A673 (cell line): ENCODE measurements around the gene ZEB1. TPM values are rescaled to one million over a fixed set of nuclear protein-coding genes. Genes with fewer than 3 reads are reported as not detected.

ENCODE experiments used
- BruUV-seq: library from RNA; stranded (reverse); fragments of 400-500 nt; replicated peaks from 2 replicates; lab custom pipeline; 2021; lab: Mats Ljungman, UMichigan
- CTCF ChIA-PET: fragments of 300-600 bp; sonication (Branson Sonifier 250); formaldehyde crosslinking; loops from one replicate; lab custom pipeline; 2022; ENCODE audit warnings: antibody characterized with exemption; lab: Charles Lee
- POLR2A ChIA-PET: fragments of 300-600 bp; sonication (Branson Sonifier 250); formaldehyde crosslinking; loops from one replicate; lab custom pipeline; 2022; ENCODE audit warnings: antibody characterized with exemption; ENCODE audit not compliant: low non-redundant PET; lab: Charles Lee
- DNase-seq: peaks from one replicate; pipeline ENCODE4 v3.0.0-alpha.2; 2015; ENCODE audit warnings: low spot score
- H3K27ac ChIP-seq: fragments of 200-600 bp; sonication (generic); 2 replicates; pipeline ENCODE4 v1.5.1; 2016; ENCODE audit warnings: mixed run types, low read depth, mild to moderate bottlenecking, mixed read lengths, antibody characterized with exemption, low read length; ENCODE audit not compliant: poor library complexity, severe bottlenecking
- H3K27me3 ChIP-seq: fragments of 200-600 bp; sonication (generic); replicated peaks from 2 replicates; pipeline ENCODE4 v1.6.1; 2017; ENCODE audit warnings: mixed run types, low read depth, mild to moderate bottlenecking, mixed read lengths, antibody characterized with exemption, low read length; ENCODE audit not compliant: insufficient read depth, poor library complexity
- H3K36me3 ChIP-seq: fragments of 200-600 bp; sonication (generic); 2 replicates; pipeline ENCODE4 v1.6.1; 2016; ENCODE audit warnings: mixed run types, mild to moderate bottlenecking, mixed read lengths, antibody characterized with exemption, low read length; ENCODE audit not compliant: insufficient read depth, poor library complexity, severe bottlenecking
- H3K4me1 ChIP-seq: fragments of 200-600 bp; sonication (generic); 2 replicates; pipeline ENCODE4 v1.6.1; 2017; ENCODE audit warnings: mixed run types, mild to moderate bottlenecking, mixed read lengths, antibody characterized with exemption, low read length; ENCODE audit not compliant: insufficient read depth, poor library complexity, severe bottlenecking
- H3K4me3 ChIP-seq: fragments of 200-600 bp; sonication (generic); 2 replicates; pipeline ENCODE4 v1.5.1; 2016; ENCODE audit warnings: low read depth, mixed run types, mild to moderate bottlenecking, mixed read lengths, low read length; ENCODE audit not compliant: poor library complexity, severe bottlenecking
- H3K9me3 ChIP-seq: fragments of 200-600 bp; sonication (generic); 2 replicates; pipeline ENCODE4 v1.6.1; 2016; ENCODE audit warnings: mixed run types, low read depth, mild to moderate bottlenecking, mixed read lengths, antibody characterized with exemption, low read length; ENCODE audit not compliant: poor library complexity, severe bottlenecking
- EZH2 ChIP-seq: fragments of 200-600 bp; sonication (generic); IDR thresholded peaks from 2 replicates; pipeline ENCODE4 v1.6.1; 2017; ENCODE audit warnings: borderline replicate concordance, low read depth, mild to moderate bottlenecking, mixed read lengths, antibody characterized with exemption, low read length; ENCODE audit not compliant: poor library complexity, severe bottlenecking
- intact Hi-C: fragments of 100-400 bp; cut with micrococcal nuclease; formaldehyde crosslinking; loops from one replicate; pipeline ENCODE4 v1.10.0; 2022; ENCODE audit not compliant: unreplicated experiment
- total RNA-seq: library from RNA; stranded (reverse); gene quantifications from 2 replicates; pipeline ENCODE4 v1.2.3, GENCODE V29; 2021
- TF ChIP-seq, protein P1 (sequence below): fragments of 300-800, 200-600 bp; sonication (generic); conservative IDR thresholded peaks from 2 replicates; pipeline ENCODE4 v1.5.1; 2017; ENCODE audit warnings: low read depth, mild to moderate bottlenecking, antibody characterized with exemption, low read length, moderate library complexity, mixed read lengths

Gene ZEB1
- total RNA-seq, 1 experiment from 2014 or later, result 8.3 TPM

DNA sequence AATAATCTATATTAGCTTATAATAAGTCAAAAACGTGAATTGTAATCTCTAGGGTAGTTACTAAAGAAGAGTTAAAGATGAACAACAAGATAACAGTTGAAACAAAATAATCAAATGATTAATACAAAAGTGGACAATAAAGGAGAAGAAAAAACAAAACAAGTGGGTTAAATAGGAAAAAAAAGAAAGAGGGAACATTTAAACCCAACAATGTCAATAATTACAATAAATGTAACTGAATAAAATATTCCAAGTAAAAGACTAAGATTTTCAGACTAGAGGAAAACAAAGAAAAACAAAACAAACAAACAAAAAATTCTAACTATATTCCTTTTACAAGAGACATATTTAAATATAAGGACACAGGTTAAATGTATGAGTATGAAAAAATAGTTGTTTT lies 38.0 kb upstream of the ZEB1 start:
- CTCF ChIA-PET, result no interaction called here
- no peak for DNase-seq
- no peaks in the 10 kb centered on the region for H3K36me3 ChIP-seq
- no peak for TF ChIP-seq EZH2
- TF ChIP-seq, protein P1, sequence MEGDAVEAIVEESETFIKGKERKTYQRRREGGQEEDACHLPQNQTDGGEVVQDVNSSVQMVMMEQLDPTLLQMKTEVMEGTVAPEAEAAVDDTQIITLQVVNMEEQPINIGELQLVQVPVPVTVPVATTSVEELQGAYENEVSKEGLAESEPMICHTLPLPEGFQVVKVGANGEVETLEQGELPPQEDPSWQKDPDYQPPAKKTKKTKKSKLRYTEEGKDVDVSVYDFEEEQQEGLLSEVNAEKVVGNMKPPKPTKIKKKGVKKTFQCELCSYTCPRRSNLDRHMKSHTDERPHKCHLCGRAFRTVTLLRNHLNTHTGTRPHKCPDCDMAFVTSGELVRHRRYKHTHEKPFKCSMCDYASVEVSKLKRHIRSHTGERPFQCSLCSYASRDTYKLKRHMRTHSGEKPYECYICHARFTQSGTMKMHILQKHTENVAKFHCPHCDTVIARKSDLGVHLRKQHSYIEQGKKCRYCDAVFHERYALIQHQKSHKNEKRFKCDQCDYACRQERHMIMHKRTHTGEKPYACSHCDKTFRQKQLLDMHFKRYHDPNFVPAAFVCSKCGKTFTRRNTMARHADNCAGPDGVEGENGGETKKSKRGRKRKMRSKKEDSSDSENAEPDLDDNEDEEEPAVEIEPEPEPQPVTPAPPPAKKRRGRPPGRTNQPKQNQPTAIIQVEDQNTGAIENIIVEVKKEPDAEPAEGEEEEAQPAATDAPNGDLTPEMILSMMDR, result no peak
- POLR2A ChIA-PET, result no interaction called here
- no TSS peak for BruUV-seq
- no peaks in the 10 kb centered on the region for H3K27me3 ChIP-seq
- intact Hi-C loops, result no loop called here
- H3K27ac ChIP-seq, result no peak overlapping the region
- H3K4me3 ChIP-seq, result no peak overlapping the region
- H3K4me1 ChIP-seq, result no peaks in the 10 kb centered on the region
- H3K9me3 ChIP-seq, result no peaks in the 10 kb centered on the region

GRCh38 chr10:31288001-31288400 lies 31.0 kb upstream of the ZEB1 start:
- Histone ChIP-seq H3K27ac (no peak overlapping the region), H3K4me1 (no peaks in the 10 kb centered on the region), H3K27me3 (no peaks in the 10 kb centered on the region), H3K4me3 (no peak overlapping the region), H3K36me3 (no peaks in the 10 kb centered on the region), H3K9me3 (no peaks in the 10 kb centered on the region)
- ChIA-PET CTCF (no interaction called here), POLR2A (no interaction called here)
- intact Hi-C loops, result no loop called here
- TF ChIP-seq, protein P1, result no peak
- no peak for TF ChIP-seq EZH2
- no peak for DNase-seq
- BruUV-seq, result no TSS peak

DNA sequence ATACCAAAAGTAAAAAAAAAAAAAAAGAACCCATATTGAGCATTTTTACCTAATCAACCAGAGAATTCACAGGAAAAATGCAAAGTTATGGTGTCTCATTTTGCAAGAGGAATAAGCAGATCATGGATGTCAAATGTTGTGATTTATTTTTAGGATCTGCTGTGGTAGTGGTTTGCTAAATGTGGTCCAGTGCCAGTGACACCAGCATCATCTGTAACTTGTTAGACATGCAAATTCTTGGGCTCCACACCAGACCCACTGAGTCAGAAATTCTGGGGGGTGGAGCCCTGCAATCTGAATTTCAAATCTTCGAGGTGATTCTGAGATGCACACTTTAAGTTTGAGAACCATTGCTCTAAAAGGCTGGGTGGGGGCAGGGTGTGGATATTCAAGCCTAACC lies 30.1 kb upstream of the ZEB1 start:
- Histone ChIP-seq H3K9me3 (no peaks in the 10 kb centered on the region), H3K27me3 (no peaks in the 10 kb centered on the region), H3K4me1 (no peaks in the 10 kb centered on the region), H3K27ac (no peak overlapping the region), H3K4me3 (no peak overlapping the region), H3K36me3 (no peaks in the 10 kb centered on the region)
- BruUV-seq, result no TSS peak
- ChIA-PET CTCF (no interaction called here), POLR2A (no interaction called here)
- no peak for TF ChIP-seq EZH2
- TF ChIP-seq, protein P1, result no peak
- no peak for DNase-seq
- intact Hi-C loops, result no loop called here
